ENCODE results near the gene ST8SIA5. TPM values are rescaled to one million over a fixed set of nuclear protein-coding genes. Genes with fewer than 3 reads are reported as not detected.

The ST8SIA5 gene
- total RNA-seq, 1 donor from 2014 or later = 0.59 TPM

DNA sequence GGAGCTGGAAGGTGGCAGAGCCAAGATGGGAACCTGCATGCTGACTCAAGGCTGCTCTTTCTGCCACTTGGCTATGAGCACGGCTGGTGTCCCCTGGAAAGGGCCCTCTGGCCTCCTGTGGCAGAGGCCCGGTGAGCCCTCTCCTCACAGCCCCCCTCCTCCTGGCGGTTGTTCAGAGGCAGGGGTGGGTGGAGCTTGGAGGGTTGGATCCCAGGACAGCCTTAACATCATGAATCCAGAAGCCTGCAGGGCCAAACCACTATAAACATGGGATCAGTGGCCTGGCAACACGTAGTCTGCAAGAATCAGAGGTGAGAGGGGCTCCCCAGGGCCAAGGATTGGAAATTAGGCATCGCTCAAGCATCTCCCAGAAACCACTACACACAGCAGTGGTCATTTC, 51.3 kb downstream of the ST8SIA5 start:
- DNase-seq = no peak

DNA sequence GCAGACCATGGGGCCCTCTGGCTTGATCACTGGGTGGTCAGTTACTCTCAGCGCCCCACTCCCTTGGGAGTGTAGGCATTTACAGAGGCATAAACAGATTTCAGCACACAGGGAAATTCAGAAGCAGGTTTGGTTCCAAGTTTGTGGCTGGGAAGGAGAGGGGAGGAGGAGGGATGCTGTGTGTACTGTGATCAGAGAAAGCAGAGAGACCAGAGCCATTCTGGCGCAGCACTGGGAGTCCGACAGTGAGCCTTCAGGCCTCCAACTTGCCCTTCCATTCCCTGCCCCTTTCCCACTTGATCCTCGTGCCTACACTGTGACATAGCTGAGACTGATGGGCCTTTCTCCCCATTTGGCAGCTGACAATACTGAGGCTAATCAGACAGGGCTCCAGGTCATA, 52.0 kb downstream of the ST8SIA5 start:
- no peak for DNase-seq

DNA sequence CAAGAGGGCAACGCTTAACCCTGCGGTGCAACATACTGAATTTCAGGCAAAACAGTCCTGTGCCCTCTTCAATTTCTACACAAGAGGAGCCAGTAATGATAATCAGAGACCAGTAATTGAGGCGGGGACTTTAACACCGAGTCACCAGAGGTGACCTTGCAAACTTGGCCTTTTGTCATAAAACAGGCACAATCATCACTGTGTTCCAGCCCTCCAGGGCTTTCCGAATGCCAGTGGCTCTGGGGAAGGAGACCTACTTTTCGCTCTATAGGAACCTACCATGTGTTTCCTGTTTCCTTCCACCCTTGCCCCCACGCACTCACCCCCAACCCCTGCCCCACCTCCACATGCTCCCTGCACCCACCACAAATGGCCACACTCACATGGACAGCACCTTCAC, 52.7 kb downstream of the ST8SIA5 start:
- no peak for DNase-seq

DNA sequence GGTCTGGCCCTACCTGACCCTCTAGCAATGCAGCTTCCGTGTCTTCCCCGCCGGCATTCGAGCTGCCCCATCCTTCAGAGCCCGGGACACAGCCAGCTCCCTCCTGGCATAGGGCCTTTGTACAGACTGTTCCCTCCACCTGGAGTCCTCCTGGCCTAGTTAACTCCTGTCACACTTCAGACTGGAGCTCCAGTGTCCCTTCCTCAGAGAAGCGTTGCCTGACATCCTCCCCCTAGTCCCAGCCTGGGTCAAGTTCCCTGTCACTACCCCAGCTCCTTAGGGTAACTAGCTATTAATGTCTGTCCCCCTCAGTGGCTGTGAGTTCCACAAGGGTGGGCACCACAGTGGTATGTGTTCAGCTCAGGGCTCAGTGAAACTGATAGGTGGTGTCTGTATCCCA, 54.4 kb downstream of the ST8SIA5 start:
- no peak for DNase-seq

DNA sequence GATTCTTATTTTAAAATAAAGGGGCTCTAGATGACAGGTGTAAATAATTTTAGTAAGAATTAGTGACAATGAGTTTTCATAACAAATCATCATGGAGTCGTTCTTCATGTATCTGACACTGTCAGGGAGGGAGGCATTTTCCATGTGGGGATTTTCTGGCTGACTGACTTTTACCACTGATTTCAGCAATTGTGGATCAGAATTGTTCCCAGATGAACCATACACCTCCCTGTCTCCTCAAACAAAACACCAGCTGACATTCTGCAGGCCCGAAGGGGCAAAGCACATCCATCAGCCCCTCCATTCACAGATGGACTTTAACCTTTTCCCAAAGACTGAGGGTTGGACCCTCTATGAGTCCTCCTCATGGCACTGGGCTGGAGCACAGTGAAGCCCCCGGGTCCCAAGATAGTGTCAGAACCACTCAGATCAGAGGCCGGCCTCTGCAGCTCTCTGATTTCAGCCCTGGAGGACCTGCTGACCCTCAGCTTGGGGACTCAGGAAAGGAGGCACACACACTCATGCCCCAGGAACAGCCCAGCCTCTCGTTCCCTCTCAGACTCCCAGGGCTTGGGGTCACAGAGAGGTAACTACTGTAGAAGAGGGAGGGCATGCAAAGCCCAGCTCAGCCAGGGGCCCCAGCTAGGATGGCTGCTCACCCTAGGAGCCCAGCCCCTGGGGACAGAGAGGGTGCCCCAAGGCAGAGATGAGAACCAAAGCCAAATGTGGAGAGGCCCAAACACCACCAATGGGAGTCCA, 56.6 kb downstream of the ST8SIA5 start:
- DNase-seq = no peak

DNA sequence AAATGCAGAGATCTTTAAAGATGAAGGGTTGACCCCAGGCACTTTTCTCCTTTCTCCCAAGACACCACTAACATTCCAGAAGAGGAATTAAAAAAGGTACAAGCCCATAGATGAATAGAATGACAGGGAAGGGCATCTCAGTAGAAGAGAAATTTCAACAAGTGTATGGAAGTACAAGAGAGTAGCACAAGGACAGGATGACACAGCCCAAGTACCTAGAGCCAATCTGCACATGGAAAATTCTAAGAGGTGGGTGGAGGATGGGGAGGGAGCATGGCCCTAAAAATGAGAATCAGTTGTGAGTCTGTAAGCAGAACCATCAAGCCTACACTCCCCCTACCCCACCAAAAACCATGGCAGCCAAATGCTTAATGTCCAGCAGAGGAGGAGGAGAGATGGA, 60.2 kb downstream of the ST8SIA5 start:
- no peak for DNase-seq

DNA sequence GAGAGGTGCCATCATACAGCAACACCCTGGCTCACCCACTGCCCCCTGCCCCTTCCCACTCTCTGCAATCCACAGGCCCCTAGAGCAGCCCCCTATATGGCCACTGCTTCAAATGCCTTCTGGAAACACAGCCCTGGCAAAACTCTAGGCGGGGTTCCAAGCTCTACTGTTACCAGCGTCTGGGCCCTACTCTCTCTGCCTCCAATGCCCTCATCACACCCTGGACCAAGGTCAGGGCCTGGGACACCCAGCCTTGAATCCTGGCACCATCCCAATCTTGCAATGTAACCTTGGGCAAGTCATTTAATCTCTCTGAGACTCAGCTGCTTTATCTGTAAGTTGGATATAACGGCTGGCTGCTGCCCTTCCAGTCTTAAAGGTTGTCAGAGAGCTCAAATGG, 60.6 kb downstream of the ST8SIA5 start:
- DNase-seq = no peak

DNA sequence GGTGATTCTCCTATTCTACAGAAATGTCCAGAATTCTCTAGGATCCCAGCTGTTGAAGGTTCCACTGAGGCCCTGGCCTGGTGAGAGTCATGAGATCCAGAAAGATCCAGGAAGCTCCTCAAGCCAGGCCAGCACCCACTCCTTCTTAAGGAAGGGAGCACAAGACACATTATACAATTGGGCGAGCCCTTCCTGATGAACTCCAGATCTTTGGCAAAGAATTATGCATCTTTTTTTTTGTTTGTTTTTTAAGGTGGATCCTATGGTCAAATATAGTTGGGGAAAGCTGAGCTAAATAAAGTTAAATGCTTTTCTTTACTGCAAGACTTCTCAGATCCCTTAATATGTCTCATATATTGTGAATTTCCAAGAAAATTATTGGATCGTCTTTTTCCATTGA, 62.9 kb downstream of the ST8SIA5 start:
- no peak for DNase-seq

DNA sequence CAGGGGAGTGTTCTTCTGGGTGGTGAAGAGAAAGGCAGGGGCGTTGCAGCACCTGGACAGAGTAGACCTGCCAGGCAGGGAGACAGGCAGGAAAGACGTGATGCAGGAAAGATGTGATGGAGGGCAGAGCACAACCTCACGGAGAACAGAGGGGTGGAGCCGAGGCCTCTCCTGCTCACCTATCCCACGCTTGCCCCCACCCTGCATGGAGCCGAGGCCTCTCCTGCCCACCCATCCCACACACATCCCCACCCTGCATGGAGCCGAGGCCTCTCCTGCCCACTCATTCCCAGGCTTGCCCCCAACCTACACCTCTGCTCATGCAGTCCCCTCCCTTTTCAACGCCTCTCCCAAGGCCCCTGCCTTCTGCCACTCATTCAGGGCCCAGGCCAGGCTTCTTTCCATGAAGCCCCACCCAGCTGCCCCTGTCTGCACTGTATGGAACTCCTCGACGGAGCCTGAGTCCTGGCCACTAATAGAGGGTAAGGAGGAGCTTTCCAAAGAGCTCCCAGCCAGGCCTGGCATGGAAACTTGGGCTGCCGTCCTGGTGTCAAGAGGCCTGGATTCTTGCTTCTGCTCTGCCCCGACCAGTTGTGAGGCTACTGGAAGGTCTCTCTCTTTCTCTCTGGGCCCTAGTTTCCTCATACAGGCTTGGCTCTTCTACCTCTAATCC, 67.9 kb downstream of the ST8SIA5 start:
- no peak for DNase-seq

DNA sequence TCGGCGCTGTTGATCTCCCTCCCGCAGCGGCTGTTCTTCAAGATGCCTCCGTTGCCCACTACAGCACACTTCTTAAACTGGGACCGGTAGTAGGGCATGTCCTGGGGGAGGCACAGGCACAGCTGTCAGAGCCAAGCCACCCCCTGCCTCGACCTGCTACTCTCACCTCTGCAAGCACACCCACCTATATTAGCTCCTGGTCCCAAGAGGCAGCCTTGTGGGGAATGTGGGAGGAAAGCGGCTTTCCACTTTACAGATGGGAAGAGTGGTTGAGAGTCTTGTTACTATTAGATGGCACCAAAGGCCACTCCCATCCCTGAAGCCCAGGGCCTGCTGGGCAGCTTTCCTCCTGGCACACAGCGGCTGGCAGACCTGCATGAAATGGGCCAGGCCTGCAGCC, 70.7 kb downstream of the ST8SIA5 start:
- no peak for DNase-seq

DNA sequence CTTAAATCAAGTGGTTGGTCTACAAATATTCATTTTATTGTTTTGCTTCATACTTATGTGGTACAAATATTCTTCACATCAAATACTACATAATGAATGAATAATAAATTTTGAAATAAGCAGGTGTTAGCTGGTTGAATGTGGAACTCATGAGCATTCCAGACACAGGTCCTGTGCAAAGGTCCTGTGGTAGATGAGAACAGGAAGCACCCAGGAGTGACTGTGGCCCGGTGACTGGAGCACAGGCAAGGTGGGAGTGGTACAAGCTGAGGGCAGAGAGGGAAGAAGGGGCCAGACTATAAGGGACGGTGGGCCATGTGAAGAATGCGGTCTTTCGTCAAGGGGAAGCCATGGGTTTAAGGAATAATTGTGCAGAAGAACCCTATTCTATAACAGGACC, 73.6 kb downstream of the ST8SIA5 start:
- DNase-seq = no peak

DNA sequence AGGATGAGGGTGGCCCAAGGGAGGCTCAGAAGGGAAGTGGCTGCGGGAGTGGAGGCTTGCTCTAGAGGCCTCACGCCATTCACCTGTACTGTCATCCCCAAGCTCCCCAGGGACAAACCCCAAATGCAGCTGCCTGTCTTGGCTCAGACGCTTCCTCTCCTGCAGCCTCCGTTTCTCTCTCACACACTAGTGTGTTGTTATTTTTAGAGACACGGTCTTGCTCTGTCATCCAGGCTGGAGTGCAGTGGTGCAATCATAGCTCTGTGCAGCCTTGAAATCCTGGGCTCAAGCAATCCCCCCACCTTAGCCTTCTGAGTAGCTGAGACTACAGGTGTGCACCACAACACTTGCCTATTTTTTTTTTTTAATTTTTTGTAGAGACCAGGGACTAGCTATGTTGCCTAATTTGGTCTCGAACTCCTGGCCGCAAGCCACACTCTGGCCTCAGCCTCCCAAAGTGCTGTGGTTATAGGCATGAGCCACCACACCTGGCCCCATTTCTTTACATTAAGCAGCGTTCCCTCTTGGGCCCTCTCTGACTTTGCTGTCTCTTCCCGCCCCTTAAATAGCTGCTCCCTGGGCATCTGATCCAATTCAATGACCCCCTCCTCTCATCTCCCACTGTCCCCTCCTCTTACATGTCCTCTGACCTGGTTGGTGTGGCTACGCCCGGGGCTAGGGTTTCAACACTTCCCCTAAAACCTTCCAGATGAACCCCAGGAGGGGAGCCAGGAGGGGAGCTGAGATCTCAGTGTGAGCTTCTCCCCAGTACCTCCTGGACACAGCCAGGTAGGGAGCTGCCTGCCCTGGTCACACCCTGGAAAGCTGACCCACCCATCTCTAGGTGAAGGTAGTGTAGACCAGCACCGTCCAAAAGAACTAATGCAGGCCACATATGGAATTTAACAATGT, 75.8 kb downstream of the ST8SIA5 start:
- DNase-seq = no peak

DNA sequence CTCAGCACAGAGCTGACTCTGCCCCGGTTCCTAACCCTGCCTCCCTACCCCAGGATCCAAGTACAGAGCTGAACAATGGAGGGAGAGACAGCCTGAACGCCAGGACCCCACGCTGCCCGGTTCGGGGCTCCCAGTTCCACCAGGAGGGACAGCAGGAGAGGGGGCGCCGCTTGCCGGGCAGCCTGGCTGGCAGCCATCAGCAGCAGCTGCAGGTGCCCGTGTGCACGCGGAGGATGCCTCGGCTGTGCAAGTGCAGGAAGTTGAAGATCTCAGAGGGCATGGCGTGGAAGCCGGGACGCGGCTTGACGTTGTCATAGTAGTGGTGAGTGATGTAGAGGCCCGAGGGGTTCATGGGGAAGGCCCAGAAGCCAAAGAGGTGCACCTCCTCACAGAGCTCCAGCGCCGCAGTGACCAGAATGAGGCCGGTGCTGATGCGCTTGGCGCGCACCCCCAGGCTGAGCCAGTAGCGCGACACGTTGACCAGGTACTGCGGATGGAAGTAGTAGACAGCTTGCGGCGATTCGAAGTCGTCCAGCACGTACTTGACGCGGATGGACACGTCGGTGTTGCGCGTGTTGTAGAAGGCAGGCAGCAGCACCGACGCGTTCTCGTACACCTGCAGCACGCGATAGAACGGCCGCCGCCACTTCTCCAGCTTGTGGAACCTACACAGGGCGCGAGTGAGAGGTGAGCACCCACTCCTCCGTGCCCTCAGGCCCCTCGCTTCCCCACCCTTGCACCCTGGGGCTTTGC, 76.8 kb downstream of the ST8SIA5 start:
- DNase-seq = no peak

DNA sequence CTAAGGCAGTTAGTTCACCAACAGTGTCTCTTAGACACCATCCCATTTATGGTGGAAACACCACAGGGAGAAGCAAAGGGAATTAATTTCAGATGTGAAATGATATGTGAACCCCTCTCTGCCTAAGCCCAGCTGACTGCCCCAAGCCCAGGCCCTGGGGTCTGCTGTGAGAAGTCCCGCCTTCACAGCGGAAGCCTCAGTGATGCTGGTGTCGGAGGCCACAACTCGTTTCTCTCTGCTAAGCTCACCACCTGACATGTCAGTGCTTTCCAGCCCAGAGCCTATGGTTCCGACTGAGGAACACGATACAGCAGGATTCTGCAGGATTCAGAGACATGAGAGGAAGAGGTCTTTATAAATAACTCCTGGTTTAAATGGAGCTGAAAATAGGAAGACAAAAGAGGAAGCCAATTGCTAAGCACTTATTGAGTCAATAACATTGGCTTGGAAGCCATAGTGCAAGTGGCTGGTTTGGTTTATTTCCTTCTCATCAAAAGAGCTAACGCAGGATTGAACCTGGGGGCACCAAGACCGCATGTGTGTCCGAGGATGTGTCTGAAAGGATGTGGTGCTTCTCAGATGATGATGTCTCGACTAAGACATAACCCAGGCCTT, 78.0 kb downstream of the ST8SIA5 start:
- DNase-seq = no peak

DNA sequence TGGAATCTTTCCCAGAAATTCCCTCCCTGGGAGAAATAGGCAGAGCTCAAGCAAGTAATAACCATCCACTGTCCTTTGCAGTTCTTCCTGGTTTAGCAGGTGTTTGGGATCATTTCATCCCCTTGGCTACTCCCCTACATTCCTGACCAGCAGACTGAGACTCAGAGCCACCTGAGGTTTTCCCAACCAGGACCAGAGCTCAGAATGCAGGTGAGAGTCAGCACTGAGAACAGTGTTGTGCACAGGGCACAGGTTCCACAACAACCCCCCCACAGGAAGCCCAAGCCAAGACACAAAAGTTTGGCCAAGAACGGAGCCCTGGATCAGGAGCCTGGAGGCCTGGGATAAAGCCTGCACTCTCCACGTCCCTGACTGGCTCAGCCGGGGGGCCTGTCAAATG, 78.8 kb downstream of the ST8SIA5 start:
- no peak for DNase-seq

DNA sequence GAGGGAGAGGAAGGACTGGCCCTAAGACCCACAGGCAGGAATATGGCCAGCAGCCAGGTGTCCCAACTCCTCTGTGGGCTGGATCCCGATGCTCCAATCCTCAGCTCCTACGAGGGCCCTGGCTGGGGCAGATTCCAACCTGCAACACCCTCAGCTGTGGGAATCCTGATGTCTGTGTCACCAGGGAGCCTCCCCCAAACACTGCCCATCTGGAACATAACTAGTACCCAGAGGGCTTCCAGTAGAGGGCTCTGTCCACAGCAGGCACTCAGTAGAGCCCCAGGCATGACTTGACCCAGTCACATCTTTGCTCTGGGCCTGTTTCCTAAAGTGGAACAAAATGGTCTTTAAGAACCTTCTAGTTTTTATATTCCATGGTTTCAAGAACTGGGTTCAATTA, 79.2 kb downstream of the ST8SIA5 start:
- no peak for DNase-seq

DNA sequence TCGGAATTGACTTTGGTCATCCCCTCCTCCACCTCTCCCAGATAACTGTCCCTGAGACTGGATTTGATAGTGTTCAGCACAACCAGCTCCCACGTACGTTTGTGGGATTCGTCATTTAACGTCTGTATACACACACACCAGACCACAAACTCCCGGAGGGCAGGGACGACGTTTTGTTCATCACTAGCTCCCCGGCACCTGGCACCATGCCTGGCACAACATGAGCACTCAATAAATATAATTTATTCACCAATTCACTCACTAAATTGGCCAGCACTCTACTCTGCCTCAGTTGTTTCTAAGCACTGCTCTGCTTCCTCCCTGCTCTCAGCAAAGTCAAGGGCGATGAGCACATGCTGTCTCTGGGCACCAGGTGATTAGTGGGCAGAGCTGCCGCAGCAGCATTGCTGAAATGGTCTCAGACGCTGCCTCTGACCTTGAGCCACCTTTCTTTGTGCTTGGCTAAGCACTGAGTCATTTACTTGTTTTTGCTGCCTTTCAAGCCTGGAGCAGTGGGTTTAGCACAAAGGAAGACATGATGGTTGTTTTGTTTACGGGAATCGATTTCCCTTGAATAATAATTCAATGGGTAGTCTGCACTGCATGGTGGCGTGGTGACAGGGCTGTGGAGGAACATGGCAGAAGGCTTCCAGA, 80.5 kb downstream of the ST8SIA5 start:
- no peak for DNase-seq

DNA sequence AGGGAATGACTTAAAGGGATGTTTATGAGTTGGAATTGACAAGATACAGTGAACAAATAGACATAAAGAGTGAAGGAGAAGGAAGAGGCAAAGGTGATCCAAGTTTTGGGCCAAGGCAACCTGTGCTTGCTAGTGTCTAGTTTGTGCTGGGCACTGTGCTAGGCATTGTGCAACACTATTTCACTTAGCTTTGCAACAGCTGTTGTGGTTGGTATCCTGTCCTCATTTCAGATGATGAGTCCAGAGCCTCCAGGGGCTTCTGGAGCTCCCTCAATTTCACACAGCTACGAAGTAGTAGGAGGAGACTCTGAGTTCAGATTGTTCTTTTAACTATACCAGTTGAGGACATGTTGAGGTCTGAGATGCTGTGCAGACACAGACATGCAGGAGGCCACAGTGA, 81.7 kb downstream of the ST8SIA5 start:
- DNase-seq = no peak

DNA sequence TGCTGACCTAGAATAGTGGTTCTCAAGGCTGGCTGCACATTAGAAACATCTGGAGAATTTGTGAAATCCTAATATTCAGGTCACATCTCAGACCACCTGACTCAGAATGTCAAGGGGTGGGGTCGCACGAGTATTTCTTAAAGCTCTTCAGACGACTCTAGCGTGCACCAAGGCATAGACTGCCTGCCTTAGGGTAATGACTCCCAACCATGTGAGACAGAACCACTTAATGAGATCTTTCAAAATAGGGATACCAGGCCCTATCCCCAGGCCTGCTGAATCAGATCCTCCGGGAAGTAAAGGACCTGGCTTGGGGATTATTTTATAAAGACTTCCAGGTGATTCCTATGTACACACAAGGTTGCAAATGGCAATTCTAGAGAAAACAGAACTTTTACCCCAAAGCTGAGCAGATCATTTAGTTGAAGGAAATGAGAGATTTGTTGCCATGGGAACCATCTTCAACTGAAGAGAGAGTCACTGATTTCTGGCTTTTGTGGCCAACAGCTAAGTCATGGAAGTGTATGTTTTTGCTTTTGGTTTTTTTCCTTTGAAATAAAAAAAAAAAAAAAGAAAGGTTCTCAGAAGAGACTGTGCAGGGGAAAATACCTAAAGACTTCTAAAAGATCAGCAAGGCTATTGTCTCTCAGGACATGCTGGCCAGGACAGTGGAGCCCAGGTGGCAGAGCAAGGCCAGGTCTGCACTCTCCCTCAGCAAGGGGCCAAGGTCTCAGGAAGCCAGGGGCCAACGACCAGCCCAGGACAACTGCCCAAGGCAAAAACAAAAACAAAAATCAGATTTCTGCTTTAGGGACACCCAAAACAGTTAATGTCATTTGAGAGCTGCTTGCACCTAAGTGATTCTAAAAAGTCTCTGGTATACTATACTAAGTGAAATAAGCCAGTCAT, 84.5 kb downstream of the ST8SIA5 start:
- DNase-seq = no peak

DNA sequence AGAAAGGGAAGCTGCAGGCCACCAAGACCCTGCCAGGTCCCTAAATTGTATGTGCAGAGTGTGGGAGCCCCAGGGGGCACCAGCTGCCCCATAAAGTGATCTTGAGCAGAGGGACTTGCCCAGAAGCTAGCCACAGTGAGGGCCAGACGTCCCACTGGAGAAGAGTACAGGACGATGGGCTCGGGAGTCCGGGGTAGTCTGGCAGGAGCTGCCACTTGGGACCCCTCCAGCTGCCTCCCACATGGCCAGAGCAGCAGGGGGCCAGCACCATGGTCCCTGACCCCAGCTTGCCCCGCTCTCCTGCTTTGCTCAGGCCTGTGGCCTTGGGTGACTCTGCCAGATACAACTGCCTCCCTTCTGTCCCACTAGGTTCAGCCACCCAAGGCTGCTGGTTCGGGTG, 88.2 kb downstream of the ST8SIA5 start:
- DNase-seq = no peak

All from skin of body (tissue), 2 donors.